Measurements from ENCODE around the gene CNBD2.

DNA sequence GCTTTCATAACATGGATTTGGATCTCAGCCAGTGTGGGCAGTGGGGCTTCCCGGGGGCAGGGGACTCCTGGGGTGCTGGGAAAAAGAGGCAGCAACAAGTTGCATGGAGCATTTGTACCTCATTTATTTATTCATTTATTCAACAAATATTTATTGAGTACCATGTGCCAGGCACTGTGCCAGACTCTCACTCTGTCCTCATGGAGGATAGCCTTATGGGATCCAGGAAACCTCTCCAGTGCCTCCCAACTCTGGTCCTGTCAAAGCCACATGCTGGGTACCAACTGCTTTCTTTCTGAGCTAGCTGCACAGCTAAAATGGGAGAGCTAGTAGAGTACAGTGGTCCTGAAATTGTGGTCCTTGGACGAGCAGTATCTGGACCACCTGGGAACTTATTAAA lies 98.4 kb downstream of the CNBD2 start:
- TF ChIP-seq POLR2AphosphoS5 (IDR thresholded peaks at IDR 0.05; ENCODE audit: low read depth, low read length) (no peak), PAX5 (IDR thresholded peaks at IDR 0.05; ENCODE audit: insufficient read depth, low read length, severe bottlenecking) (no peak)

Data from GM12891 (cell line).